ENCODE data around the gene SLC4A5.
"Not testable (repeated sequence)": the region's sequence is repeated elsewhere in the genome, so short reads cannot be mapped to it uniquely, and the experiment has no call there.

The SLC4A5 gene

GRCh38 chr2:74262681-74263080, 80.5 kb downstream of the SLC4A5 start:
- DNase-seq = no peak

- peak; percentile 7 to 44 for DNase-seq
These were observed 81.9 kb downstream of the SLC4A5 start for GRCh38 chr2:74261204-74261864.

GRCh38 chr2:74260495-74260894, 82.7 kb downstream of the SLC4A5 start:
- DNase-seq = no peak

- no peak for DNase-seq
These were observed 83.5 kb downstream of the SLC4A5 start for GRCh38 chr2:74259733-74260132.

DNA sequence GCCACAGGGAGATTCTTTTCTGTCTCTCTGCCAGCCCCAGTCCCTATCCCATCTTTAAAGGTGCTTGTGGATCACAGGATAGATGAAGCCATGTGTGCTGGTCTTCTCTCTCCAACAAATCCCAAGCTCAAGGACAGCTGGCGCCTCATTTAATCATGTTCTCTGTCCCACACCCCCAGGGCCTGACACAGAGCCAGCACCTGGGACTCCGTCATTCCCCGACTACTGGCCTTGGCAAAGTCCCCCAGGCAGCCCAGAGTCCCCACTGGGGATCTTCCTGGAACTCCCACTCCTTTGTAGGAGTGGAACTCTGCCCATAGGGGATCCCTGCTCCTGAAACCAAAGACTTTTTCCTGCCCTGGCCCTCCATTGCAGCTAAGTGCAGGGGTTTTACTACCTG, 84.0 kb downstream of the SLC4A5 start:
- peak in 1 of 2 experiments; percentile 6 for DNase-seq

DNA sequence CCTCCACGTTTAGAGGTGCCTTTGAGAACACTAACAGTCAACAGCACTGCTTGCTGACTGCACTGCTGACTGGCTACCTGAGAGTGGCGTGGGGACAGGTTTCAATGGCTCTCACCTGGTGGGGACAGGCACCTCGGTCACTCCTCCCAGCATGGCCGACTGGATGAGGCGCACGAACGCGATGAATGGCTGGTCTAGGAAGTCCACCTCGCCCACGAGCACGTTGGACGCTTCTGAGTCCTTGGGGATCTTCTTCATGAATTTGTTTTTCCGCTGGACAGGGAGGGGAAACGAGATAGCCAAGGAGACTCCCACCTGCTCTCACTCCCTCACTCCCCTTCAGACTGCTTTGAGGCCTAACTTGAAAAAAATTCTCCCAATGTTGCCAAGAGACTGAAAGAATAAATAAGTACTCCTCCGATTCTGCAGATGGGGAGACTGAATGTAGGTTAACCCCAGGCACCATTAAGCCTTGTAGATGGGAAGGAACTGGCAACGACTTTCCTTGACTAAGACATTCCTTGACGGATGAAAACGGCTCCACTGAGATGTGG, 87.5 kb downstream of the SLC4A5 start:
- DNase-seq = no peak

DNA sequence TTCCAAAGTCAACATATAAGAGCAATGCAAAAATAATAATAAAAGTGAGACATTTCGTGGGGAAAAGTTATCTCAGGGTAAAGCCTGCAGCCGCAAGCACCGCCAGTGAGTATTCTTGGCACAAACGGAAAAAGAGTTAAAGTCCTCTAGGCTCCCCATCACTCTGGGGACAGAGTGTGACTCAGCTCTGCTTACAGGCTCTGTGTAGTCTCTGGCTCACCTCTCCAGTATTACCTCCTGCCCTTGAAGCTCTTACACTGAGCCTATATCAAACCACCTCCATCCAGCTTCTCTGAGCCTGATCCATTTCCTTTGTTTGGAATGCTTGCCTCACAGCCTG, 89.3 kb downstream of the SLC4A5 start:
- DNase-seq = no peak

DNA sequence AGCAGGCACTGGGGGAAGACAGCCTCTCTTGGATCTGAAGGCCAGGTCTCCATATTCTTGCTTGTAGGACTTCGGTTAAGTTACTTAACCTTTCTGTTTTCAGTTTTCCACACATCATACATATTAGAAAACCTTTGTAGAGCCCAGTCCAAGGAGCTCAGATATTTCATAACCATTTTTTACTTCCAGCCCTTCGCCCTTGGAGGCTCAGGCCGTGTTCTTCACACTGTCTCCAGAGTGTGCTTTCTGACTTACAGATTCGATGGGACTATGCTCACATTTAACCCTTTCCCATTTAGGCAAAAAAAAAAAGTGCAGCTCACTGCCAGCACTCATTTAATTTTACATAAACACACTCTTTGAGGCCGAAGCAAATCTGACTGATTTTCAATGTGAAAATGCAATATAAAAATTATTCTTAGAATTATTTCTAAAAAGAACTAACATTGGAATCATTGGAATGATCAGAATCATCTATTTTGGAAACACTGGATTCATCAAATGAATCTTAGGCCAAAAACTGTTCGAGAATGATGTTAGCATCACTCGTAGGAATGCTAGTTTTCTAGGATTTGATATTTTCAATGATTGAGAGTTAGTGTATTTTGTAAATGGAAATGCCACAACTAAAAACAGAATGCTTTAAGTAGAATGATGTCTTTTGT, 89.8 kb downstream of the SLC4A5 start:
- DNase-seq = no peak

- no peak for DNase-seq
These were observed 90.4 kb downstream of the SLC4A5 start for GRCh38 chr2:74252862-74253261.

DNA sequence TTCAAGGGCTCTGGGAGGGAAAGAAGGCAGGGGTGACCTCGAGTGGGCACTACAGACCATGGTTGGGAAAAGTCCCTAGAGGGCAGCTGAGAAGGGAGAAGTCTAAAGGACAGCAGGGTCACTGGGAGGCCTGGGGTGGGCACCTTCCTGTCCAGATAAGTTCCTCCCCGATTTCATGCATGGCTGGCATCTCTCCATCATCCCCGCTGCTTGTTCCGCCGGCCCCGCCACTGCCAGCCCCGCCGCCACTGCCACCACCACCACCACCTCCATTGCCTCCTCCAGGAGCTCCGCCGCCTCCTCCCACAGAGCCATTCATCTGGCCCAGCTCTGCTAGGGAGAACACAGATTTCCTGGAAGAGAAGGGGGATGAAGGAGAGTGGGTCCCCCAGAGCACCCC, 91.2 kb downstream of the SLC4A5 start:
- DNase-seq = no peak

GRCh38 chr2:74250189-74250631, 93.0 kb downstream of the SLC4A5 start:
- peak; percentile 4 to 45 for DNase-seq

DNA sequence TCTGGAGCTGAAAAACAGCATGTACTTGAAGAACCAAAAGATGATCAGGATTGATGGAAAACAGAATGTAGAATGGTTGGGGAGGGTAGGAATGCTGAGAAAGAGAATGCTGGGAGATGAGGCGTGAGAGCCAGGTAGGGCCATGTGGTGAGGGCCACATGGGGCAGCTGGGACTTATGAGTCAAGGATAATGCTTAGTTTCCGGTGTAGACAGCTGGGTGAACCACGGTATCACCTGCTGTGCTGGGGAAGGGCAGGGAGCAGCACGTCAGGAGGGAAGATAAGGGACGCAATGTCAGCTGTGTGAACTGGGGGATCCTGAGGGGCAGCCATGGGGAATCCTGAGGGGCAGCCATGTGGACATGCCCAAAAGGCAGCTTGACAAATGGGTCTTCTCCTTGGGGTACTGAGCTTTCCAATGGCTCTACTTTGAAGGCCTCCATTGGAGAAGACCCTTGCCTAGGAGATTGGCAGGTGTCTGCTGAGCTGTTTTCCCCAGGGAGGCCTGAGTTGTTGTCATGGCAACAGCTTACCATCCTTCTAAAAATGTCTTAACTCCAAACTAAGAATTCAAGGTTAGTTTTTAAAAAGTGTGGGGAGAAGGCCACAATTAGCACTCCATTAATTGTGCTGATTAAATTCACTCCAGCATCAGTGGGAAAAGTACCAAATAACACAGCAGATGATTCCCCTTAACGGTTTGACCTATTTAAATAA, 93.7 kb downstream of the SLC4A5 start:
- DNase-seq = no peak

DNA sequence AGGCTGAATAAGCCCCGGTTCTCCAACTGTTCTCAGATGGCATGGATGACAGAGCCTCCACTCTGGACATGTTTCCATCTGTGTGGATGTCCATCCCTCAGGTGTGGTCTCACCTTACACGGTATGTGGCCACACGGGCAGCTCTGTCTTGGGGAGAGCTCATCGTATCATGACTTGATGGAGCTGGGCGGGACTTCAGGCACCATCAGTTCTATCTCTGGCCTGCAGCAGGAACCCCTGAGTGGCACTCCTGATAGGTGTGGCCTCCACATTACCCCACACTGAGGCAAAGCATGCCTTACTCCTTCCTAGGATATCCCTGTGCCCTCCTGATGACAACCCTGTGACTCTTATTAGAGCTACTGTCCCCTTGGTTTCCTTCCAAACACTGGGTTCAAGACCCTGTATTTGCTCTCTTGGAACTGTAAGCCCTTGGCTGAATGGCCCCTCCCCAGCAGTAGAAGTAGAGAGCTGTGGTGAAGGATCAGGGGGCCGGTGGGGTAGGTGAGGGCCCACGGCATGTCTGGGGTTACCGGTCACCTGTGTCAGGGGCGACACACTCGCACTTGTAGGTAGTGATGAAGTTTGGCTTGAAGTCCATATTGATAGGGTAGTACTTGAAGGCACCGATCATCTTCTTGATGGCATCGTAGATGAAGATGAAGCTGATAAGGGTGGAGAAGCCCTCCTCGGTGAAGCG, 96.6 kb downstream of the SLC4A5 start:
- no peak for DNase-seq

GRCh38 chr2:74244286-74244685, 98.9 kb downstream of the SLC4A5 start:
- no peak for DNase-seq

DNA sequence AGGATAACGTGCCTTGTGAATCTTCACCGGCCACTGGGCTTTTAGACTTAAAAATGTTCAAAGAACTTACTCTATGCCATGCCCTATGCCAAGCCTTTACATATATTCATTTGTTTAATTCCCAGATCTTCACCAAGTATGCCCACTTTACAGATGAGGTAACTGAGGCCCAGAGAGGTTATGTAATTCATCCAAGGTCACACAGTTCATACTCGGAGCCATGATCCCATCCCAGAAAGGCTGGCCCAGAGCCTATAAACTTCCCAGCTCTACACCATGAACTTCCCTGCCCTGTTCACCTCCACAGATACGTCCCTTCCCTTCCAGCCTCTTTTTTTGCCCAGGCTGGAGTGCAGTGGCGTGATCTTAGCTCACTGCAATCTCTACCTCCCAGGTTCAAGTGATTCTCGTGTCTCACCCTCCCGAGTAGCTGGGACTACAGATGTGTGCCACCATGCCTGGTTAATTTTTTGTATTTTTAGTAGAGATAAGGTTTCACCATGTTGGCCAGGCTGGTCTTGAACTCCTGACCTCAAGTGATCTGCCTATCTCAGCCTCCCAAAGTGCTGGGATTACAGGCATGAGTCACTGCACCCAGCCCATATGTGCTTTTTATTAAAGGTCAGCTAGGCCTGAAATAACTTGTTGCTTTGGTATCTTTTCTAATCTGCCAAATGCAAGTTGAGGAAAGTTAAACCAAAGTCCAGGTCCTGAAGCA, 100.7 kb downstream of the SLC4A5 start:
- no peak for DNase-seq

GRCh38 chr2:74239346-74239745, 103.9 kb downstream of the SLC4A5 start:
- no peak for DNase-seq

DNA sequence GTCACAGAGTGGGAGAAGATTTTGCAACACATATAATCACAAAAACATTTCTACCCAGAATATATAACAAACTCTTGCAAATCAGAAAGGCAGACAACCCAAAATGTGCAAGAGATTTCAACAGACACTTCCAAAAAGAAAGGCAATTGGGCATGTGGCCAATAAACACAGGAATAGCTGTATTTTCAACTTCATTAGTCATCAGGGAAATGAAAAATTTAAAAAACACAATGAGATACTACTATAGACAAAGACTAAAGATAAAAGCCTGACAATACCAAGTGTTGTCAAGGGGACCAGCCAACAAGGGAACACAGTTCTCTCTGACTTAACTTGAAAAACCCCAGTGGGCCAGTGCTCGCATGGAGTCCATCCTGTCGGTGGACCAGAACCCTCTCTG, 104.3 kb downstream of the SLC4A5 start:
- no peak for DNase-seq

DNA sequence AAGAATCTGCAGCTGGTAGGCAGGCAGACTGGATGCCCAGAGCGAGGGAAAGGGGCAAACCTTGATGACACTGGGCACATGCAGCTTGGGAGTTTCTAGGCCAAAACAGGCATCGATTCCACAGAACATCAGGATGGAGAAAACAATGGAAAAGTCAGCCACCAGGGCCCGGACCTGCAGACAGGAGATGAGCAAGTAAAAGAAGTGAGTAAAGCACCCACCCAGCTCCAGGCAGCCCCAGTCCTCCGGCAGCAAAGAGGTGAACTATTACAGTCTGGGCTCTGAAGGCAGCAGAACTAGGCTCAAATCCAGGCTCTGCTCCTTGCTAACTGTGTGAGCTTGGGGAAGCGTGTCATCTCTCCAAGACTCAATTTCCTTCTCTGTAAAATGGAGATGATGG, 108.2 kb downstream of the SLC4A5 start:
- no peak for DNase-seq

- no peak for DNase-seq
These were observed 109.6 kb downstream of the SLC4A5 start for GRCh38 chr2:74233648-74234047.

DNA sequence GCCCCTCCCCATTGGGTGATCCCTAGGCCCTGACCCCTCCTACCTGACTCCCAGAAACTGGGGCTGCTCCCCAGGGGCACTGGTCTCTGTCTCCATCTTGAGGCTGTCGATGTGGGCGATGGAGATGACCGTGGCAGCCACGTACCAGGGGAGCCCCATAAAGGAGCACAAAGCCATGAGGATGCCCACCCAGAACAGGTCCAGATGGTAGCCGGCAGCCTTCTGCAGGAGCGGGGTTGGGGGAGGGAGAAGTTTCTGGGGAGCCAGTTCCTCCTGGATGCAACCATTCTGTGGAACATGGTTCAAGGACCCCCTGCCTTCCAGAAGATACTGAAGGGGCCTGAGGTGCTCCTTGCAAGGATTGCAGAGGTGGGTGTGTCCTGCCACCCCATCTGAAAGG, 110.8 kb downstream of the SLC4A5 start:
- no peak for DNase-seq

DNA sequence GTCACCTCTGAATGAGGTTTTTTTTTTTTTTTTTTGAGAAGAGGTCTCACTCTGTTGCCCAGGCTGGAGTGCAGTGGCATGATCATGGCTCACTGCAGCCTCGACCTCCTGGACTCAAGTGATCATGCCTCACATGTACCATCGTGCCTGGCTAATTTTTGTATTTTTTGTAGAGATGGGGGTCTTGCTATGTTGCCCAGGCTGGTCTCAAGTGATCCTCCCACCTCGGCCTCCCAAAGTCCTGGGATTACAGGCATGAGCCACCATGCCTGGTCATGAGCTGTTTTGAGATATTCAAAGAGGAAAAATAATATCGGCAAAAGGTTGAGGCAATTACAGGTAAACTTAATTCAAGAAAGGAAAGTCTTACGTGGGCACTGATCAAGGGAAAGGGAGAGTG, 113.4 kb downstream of the SLC4A5 start:
- DNase-seq = not testable (repeated sequence)

DNA sequence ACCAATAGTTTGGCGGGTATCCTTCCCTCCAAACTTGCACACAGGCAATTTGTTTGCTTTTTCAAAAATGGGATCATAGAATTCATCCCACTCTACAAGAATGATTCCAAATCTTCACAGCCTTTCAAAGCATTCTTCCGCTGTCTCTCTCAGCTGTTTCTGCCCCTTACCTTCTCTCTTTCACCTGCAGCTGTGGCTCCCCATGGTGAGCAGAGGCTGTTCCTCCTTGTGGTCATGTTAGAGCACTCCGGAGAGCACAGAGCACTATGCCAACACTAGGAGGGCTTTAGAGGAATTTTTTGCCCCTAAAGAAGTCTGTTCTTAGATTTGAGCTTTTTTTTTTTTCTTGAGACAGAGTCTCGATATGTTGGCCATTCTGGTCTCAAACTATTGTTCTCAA, 114.4 kb downstream of the SLC4A5 start:
- DNase-seq = no peak

DNA sequence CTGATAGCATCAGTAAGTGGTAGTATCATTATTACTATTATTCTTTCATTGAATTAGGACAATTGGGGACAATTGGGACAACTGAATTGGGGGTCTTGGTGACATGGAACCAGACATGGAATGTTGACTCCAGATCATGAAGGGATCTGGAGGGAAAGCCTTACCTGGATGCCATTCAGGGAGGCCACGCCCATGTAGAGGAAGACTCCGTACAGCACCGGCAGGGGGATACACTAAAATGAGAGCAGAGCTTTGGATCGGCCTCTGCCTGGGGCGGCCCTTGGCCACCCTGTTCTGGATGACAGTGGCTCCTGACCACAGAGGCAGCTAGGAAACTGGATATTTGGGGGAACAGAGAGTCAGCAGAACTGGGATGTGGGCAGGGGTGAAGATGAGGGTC, 115.6 kb downstream of the SLC4A5 start:
- DNase-seq = no peak
